Stimulated activated CD4-positive, alpha-beta T cell treated with anti-CD3 and anti-CD28 coated beads, Interleukin-15, amount 100 ng/mL, for 1 hour (primary cell): ENCODE measurements around the gene COG8.

Experiments
- DNase-seq, 2 donors: peaks; one replicate each; pipeline ENCODE4 v3.0.0-alpha.2; 2020; ENCODE audit warnings: low read depth in 1 of 2, low spot score in 1 of 2

COG8 gene

DNA sequence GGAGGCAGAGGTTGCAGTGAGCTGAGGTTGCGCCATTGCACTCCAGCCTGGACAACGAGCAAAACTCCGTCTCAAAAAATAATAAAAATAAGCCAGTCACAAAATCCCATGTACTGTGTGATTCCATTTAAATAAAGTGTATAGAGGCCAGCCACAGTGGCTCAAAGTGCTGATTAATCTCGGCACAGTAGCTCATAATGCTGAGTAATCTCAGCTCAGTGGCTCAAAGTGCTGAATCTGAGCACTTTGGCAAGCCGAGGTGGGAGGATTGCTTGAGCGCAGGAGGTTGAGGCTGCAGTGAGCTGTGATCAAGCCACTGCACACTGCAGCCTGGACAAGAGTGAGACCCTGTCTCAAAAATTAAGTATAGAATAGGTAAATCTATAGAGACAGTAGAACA, 7.3 kb upstream of the COG8 start:
- no peak for DNase-seq

DNA sequence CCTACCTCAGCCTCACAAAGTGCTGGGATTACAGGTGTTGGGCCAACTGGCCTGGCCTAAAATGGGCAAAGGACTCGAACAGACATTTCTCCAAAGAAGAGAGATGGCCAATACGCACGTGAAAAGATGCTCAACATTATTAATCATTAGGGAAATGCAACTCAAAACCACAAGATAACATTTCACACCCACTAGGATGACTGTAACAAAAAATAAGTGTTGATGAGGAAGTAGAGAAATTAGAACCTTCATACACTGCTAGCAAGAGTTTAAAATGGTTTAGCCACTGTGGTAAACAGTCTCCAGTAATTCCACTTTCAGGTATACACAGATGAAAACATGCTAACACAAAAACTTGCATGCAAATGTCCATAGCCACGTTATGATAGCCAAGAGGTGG, 6.6 kb upstream of the COG8 start:
- no peak for DNase-seq

DNA sequence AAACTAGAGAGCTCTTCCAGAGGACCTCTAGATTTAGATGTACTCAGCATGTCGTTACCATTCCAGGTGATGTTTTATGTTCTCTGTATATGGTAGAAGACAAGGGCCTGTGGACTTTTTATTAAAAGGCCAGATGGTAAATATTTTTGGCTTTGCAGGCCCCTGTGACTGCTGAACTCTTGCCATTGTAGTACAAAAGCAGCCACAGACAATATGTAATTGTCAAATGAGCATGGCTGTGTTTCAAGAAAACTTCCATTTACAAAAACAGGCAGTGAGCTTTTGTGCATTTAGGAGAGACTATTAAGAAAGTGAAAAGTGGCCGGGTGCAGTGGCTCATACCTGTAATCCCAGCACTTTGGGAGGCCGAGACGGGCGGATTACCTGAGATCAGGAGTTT, 4.8 kb upstream of the COG8 start:
- DNase-seq: no peak

DNA sequence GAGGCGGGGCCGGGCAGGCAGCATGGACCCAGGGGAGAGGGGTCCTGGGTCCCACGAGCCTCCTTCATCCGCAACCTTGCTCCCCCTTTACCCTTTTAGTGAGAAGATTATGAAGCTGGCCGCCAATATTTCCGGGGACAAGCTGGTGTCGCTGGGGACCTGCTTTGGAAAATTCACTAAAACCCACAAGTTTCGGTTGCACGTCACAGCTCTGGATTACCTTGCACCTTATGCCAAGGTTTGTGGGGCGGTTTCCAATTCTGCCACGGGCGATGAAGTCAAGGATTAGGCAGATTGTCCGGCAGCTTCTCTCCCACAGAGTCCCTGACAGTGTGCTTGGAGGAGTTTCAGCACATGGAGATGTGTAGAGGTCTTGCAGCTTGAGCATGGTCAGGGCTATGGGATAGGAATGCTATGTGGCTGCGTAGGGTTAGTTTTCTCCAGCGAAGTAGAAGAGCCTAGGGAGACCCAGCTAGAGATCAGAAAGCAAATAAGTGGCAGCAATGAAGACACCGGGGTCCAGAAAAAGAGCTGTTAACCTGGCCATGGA, 806 bp upstream of the COG8 start:
- DNase-seq: no peak

DNA sequence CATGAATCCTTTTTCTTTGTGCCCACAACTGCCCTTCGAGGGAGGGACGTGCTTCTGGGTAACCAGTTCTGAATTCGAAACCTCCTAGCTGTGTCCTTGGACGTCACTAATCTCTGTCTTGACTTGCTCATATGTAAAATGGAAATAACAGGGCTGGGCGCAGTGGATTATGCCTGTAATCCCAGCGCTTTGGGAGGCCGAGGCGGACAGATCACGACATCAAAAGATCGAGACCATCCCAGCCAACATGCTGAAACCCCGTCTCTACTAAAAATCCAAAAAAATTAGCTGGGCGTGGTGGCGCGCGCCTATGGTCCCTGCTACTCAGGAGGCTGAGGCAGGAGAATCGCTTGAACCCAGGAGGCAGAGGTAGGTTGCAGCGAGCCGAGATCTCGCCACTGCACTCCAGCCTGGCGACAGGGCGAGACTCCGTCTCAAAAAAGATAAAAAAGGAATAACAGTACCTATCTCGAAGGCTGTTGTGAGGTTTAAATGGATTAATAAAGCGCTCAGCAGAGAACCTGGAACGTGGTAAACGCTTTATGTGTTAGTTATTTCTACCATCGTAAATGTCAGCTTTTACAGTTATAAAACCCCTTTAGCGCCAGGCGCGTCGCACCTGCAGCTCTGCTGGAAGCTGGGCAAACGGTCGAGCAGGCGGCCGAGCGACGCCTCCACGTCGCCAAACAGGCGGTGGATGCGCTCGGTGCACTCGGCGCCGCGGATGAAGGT, 641 bp downstream of the COG8 start:
- no peak for DNase-seq

DNA sequence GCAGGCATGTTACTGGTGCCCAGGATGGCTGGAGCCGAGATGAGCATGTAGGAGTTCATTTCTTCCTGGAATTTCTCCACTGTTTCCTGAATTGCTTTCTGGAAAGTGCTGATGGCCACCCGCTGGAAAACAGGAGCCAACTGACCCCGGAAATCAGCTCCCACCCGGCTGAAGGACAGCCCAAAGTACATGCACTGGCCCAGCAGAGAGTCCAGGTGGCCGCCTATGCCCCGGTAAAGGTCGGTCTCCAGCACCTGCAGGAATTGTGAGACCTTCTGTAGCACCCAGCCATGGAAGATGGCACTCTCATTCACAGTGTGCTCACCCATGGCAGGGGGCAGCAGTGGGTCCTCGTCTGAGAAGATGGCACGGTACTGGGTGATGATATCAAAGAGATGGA, 4.7 kb downstream of the COG8 start:
- no peak for DNase-seq

DNA sequence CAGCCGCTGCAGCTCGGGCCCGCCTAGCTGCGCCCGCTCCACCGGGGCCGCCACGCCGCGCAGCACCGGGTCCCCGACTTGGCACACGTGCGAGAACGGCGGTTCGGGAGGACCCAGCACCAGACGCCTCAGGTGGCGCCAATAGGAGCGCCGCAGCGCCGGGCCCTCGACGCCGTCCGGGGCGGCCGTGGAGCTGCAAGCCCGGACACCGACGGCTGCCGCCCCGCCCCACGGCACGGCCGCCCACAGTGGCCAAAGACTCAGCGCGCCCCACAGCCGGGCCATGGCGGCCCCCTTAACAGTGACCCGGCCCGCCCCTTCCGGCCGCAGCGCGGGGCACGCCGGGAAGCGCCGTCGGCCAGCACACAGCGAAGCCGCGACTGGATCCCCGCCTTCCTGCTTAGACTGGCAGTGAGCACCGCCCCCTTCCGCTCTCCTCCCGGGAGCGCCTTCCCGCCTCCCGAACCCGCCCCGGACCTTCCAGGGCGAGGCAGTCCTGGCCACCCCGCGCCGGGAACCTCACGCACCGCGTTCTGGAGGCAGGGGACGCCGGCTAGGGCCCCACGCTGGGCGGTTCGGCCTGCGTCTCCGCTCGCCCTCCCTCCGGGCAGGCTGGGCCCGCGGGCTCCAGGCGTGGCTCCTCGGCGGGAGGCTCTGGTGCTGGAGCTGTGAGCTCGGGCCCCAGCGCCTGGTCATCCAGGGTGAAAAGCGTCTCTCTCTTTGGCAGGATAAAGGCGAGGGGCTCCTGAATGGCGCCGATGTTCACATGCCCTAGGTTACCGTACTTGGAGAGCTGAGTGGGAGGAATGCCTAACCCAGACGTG, 8.9 kb downstream of the COG8 start, which contains the start of gene PDF:
Gene PDF (minus strand): TSS at position 303 of the 824 bp plus-strand sequence. CDS start 18 bp downstream, at position 285.
- DNase-seq: peak; percentile 69 to 79

DNA sequence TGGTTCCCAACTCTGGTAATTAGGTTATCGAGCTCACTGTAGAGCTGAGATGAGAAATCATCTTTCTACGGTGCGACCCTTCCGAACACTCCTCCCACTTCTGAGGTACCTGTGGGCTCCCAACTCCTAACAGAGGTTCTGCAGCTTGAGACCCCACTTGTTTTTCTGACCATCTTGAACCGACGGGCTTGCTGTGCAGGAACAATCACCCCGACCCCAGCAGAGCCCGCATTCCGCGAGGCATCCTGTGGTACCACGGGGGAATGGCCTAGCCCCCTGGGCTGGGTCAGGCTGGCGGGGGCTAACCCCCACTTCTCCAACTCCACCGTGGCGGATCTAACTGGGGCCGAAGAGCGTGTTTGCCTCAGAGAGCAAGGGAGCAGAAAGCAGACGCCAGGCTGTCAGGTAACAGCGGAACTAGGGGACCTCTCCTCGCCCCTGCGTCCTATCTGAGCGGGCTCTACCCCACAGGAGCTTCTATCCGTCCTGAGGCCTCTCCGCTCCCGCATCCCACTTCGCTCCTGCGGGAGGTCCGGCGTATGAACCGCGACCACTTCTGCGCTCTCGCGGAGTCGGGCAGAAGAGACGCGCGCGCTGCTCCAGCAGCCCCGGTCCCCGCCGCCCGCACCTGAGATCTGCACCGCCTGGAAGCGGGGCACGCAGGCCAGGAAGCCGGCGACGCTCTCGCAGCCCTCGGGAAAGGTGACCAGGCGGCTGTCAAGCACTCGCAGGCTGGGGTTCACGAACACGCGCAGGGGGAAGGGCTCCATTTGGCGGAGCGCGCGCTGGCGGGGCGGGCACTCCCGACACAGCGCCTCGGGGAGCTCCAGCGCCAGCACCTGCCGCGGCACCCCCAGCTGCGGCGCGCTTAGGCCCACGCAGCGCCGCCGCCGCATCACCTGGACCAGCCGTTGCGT, 9.7 kb downstream of the COG8 start:
- peak; percentile 19 to 38 for DNase-seq

DNA sequence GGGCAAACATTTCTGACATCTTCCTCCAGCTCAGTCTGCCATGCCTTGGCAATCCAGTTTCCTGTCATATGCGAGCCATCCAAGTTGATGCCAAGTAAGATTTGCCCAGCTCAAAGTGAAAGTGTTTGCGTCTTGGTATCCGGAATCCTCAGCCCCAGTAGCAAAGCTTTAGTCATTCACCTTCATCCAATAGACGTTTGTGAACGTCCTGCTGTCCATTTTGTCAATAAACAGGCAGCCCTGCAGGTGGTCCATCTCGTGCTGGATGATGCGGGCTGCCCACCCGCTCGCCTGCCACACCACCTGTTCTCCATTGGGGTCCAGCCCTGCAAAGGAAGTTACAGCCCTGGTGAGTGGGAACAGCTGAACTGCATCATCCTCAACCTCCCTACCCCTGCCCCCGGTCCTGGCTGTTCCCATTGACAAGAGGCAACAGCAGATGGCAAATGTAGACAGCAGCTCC, 10.5 kb downstream of the COG8 start:
- DNase-seq: no peak

DNA sequence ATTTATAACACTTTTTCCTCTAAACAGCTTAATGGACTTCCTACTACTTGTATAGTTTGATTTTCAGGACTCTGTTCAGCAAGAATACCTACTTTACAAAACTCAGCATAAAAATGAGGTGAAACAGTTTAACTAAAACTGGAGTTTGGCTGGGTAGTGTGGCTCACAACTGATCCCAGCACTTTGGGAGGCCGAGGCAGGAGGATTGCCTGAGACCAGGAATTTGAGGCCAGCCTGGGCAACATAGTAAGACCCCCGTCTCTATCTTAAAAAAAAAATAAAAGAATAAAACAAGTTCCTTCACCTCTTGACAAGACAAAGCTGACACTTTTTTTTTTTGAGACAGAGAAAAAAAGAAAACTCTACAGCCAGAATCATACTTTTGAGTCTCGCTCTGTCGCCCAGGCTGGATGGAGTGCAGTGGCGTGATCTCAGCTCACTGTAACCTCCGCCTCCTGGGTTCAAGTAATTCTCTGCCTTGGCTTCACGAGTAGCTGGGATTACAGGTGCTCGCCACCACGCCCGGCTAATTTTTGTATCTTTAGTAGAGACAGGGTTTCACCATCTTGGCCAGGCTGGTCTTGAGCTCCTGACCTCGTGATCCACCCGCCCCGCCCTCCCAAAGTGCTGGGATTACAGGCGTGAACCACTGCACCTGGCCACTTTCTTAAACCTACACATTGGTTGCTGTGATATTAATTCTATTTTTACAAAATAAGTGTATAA, 11.6 kb downstream of the COG8 start:
- no peak for DNase-seq

DNA sequence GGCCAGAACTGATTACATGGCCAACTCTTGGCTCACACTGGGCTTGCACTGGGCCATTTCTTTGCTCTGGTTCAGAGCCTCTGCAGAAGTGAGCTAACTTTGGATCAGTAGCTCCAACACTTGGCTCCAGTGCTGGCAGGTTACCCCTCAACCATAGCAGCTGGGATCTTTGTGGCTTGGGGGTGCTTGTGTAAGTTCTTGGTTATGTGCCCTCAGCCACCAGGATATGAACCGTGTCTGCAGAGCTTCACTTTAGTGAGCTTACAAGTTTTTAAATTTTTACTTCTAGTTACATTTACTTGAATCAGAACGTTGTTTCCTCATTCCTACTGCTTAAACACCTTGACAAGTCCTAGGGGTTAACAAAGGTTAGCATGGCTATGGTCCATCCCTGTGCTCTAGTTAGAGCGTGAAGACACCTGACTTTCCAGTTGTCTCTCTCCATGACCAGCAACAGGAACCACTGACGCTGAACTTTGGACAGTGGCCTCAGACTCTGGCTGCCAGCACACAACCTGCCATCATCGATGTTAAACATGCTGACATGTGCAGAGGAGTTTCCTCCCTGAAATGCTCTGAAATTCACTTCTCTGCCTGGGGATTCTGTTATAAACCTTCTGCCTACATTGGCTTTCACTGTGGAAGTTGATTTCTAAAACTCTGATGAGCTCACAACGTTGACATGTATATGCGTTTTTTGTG, 13.0 kb downstream of the COG8 start:
- no peak for DNase-seq

DNA sequence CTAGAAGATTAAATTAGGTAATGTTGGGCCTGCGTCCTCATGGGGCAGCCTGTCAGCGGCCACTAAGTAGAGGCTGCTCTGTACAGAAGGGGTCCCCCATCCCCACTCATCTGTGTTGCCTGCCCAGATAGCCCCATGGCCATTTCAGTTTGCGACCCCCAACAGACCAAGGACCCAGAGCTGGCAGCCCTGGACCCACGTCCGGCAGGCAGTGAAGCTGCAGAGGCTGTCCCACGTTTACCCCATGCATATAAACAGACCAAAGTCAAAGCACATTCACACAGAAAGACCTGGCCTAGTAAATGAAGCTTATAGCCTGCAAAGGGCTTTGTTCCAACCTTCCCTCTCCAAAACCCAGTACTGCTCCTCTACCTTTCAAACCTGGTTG, 13.6 kb downstream of the COG8 start:
- DNase-seq: no peak

DNA sequence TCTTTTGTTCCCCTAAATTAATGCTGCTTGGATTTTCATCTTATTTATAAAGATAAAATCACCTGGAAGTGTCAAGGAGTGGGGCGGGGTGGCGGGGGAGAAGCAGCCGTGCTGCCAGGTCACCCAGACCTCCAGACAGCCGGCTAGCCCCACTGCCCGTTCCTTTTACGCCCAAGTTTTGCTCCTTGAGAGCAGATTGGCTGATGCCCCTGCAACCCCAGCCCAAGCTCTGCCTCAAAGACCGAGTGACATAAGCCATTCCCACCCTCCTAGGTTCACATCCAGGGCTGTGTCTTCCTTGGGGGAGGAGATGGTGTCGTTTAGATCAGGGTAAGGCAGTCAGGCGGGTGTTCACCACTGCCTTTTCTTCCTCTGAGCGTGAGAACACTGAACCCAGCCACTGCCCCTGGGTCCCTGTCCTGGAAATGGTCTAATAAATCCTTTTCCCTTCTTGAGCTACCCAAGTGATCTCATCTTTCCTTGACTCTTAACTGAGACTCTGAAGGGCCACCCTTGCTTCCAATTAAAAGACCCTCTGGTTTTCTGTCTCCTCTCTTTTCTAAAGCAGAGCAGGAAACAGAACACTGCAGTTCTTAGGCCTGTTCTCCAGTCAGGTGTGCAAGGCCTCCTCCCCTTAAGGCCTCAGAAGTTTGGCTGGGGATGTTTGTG, 14.6 kb downstream of the COG8 start:
- no peak for DNase-seq

DNA sequence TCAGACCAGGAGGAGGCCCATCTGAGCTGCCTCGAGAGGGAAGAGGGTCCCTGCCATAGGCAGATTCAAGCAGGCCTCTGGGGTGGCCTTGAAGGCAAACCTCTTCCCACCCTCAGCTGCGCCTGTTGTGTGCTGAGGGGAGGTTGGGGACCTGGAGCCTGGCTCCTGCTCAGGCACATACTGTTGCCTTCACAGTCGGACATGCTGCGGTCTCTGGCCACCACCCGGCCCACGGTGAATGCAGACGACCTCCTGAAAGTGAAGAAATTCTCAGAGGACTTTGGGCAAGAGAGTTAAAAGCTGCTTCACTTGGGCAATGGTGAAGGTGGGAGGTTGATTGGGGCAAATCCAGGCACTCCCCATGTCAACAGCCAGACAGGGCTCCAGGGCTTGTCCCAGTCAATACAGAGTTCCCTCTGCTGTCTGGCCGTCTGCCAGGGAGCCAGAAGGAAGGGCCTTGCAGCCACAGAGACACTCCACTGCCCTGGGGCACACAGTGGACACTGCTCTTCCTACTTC, 15.3 kb downstream of the COG8 start:
- no peak for DNase-seq

DNA sequence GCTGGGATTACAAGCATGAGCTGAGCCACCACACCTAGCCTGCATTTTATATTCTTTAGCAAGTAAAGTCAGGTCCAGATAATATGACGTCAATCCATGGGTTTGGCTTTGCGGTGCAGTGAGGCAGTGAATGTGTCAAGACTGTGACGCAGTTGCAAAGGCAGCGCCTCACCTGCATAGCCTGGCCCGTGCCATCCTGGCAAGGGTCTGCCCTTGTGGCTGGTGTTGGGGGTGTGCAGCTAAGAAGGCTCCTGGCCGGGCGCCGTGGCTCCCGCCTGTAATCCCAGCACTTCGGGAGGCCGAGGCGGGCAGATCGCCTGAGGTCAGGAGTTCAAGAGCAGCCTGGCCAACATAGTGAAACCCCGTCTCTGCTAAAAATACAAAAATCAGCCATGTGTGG, 15.9 kb downstream of the COG8 start:
- no peak for DNase-seq

DNA sequence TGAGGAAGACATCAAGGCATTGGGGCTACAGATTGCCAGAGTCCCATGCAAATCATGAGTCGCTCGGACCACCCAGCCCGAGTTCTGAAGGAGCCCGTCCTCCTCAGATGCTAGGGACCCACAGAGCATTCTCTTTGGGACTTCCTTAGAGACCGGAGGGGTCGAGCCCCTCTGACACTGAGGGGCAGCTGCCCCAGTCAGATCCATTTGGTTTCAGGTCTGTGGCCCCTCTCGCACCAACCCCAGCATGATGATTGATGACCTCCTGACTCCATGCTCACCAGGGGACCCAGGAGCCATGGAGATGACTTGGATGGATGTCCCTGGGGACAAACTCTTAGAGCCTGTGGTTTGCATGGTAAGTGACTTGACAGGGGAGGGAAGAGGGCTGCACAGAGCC, 17.0 kb downstream of the COG8 start:
- DNase-seq: no peak

DNA sequence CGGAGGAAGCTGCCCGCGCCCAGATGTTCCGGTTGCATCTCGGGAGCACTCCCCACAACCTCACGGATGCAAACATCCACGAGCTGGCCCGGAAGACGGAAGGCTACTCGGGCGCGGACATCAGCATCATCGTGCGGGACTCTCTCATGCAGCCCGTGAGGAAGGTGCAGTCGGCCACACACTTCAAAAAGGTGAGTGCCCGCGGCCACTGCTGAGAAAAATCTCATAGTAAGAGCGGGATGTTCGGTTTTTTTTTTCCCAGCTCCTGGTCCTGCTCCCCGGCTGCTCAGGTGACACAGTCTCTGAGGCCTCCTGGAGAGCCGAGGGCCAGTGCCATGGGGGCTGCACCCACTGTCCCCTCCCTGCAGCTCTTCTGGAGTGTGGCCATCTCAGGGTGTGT, 18.3 kb downstream of the COG8 start:
- DNase-seq: no peak

DNA sequence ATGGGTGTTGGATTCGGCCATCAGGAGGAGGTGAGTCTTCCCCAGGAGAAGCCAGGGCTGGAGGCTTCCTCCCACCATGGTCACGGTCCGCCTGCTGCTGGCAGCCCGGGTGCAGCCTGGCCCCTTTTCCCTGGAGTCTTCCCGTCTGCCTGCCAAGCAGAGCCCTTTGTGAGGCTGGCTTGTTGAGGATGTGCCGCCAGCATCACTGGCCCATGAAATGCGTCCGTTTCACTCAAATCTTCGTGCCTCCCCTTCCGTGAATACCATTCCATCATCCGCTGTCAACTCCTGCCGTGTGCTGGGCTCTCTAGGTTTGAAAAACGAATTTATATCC, 18.7 kb downstream of the COG8 start:
- no peak for DNase-seq
